HepG2 (cell line): Measurements from ENCODE around the gene TOR4A. TPM values are rescaled to one million over a fixed set of nuclear protein-coding genes. Genes with fewer than 3 reads are reported as not detected.
A peak's percentile ranks its signal among the peaks of the same experiment; 100 is the strongest.

Source experiments
- CC2D1A ChIP-seq: sonication (generic); formaldehyde crosslinking; IDR thresholded peaks from 2 replicates; pipeline ENCODE4 v1.8.1; 2023; ENCODE audit warnings: mild to moderate bottlenecking, missing genetic modification reagents
- GTF2F1 ChIP-seq: fragments of 150-350 bp; IDR thresholded peaks from 2 replicates; pipeline ENCODE4 v1.6.1; 2014; ENCODE audit warnings: low read length
- MNT ChIP-seq: fragments of 450-650 bp; IDR thresholded peaks from 2 replicates; pipeline ENCODE4 v1.6.1; 2016
- MXD1 ChIP-seq: sonication (generic); formaldehyde crosslinking; IDR thresholded peaks from 2 replicates; pipeline ENCODE4 v1.4.0; 2020; ENCODE audit warnings: mild to moderate bottlenecking, missing genetic modification reagents
- TOE1 ChIP-seq: sonication (generic); formaldehyde crosslinking; IDR thresholded peaks from 2 replicates; pipeline ENCODE4 v1.4.0; 2020; ENCODE audit warnings: mild to moderate bottlenecking, missing genetic modification reagents
- ZBTB2 ChIP-seq: sonication (generic); formaldehyde crosslinking; IDR thresholded peaks from 2 replicates; pipeline ENCODE4 v1.8.0; 2022; ENCODE audit warnings: low read depth, missing genetic modification reagents
- ZKSCAN1 ChIP-seq: fragments of 150-350 bp; IDR thresholded peaks from 2 replicates; pipeline ENCODE4 v1.6.1; 2014; ENCODE audit warnings: low read length
- ZNF264 ChIP-seq: sonication (generic); formaldehyde crosslinking; IDR thresholded peaks from 2 replicates; pipeline ENCODE4 v1.4.0; 2020; ENCODE audit warnings: missing genetic modification reagents
- ZNF512 ChIP-seq: sonication (generic); formaldehyde crosslinking; IDR thresholded peaks from 2 replicates; pipeline ENCODE4 v1.4.0; 2020; ENCODE audit warnings: mild to moderate bottlenecking, missing genetic modification reagents
- ZNF512B ChIP-seq: sonication (generic); formaldehyde crosslinking; IDR thresholded peaks from 2 replicates; pipeline ENCODE4 v1.5.1; 2020; ENCODE audit warnings: missing genetic modification reagents, mild to moderate bottlenecking, borderline replicate concordance
- ZNF552 ChIP-seq: sonication (generic); formaldehyde crosslinking; IDR thresholded peaks from 2 replicates; pipeline ENCODE4 v1.9.0; 2022; ENCODE audit warnings: missing genetic modification reagents, mild to moderate bottlenecking, borderline replicate concordance
- ZNF703 ChIP-seq: sonication (generic); formaldehyde crosslinking; IDR thresholded peaks from 2 replicates; pipeline ENCODE4 v1.5.1; 2020; ENCODE audit warnings: missing genetic modification reagents, mild to moderate bottlenecking, moderate library complexity, borderline replicate concordance
- ZNF878 ChIP-seq: sonication (generic); formaldehyde crosslinking; IDR thresholded peaks from 2 replicates; pipeline ENCODE4 v1.8.1; 2023; ENCODE audit warnings: mild to moderate bottlenecking, missing genetic modification reagents, moderate library complexity
- ZXDC ChIP-seq: sonication (generic); formaldehyde crosslinking; IDR thresholded peaks from 2 replicates; pipeline ENCODE4 v1.5.0; 2020; ENCODE audit warnings: mild to moderate bottlenecking, missing genetic modification reagents
- polyA plus RNA-seq, 8 experiments: library from polyadenylated mRNA; depleted of rRNA in 3 of 8; stranded (reverse) in 7 of 8; unstranded in 1 of 8; fragments of >200 nt; fragmentation: Illumina TruSeq in 4 of 8; extraction: Trizol in 4 of 8; gene quantifications; 2 replicates each; pipeline versions ENCODE4 v1.2.1 to v1.2.3, GENCODE V29; 2011 to 2016; ENCODE audit warnings: low read depth in 4 of 8, missing spikeins in 1 of 8, mixed read lengths in 1 of 8; ENCODE audit not compliant: insufficient read depth in 1 of 8
- total RNA-seq, 5 experiments: library from RNA; depleted of rRNA; stranded (reverse); fragments of >200 nt; fragmentation: Illumina TruSeq; extraction: Trizol; gene quantifications; 2 replicates each; pipeline ENCODE4 v1.2.3, GENCODE V29; 2016; ENCODE audit warnings: low read depth in 1 of 5

The TOR4A gene
- total and polyA plus RNA-seq, 2 of the 13 experiments (the other 11 are each of a cell fraction or from before 2014, with no cell fraction given): 11.1 to 14.2 TPM

GRCh38 chr9:137236238-137236935 lies 41.1 kb upstream of the TOR4A start (continued):
- TF ChIP-seq ZNF512B (CRISPR knock-in tag) (0 out of 2 replicates have a peak, but pooled peaks have one; percentile 50), ZNF703 (CRISPR knock-in tag) (no peak), ZNF512 (no peak), ZNF264 (CRISPR knock-in tag) (no peak), ZBTB2 (peak; percentile 61; the same call in 1 of the 2 replicates), CC2D1A (CRISPR knock-in tag) (no peak), MXD1 (CRISPR knock-in tag) (peak; percentile 60; the same call in 1 of the 2 replicates), MNT (no peak), ZXDC (no peak), ZNF878 (no peak), ZKSCAN1 (no peak), GTF2F1 (no peak), ZNF552 (CRISPR knock-in tag) (peak; percentile 55; the same call in 1 of the 2 replicates), TOE1 (CRISPR knock-in tag) (no peak)
